ENCODE results near the gene ZNF699. TPM values are rescaled to one million over a fixed set of nuclear protein-coding genes. Genes with fewer than 3 reads are reported as not detected.

ZNF699 gene
- total and polyA plus RNA-seq, 7 experiments from 2014 or later = 9.1 to 28.5 (median 15.5) TPM

DNA sequence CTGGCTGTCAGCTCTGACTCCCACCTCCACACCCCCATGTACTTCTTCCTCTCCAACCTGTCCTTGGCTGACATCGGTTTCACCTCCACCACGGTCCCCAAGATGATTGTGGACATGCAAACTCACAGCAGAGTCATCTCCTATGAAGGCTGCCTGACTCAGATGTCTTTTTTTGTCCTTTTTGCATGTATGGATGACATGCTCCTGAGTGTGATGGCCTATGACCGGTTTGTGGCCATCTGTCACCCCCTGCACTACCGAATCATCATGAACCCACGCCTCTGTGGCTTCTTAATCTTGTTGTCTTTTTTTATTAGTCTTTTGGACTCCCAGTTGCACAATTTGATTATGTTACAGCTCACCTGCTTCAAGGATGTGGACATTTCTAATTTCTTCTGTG, 58.4 kb downstream of the ZNF699 start:
- no peak for ATAC-seq
- Mint-ChIP-seq H3K9me3 (peaks cover 0 to 60% (median 10%) of the 10 kb centered on the region in 11 donors), H3K4me1 (no peaks in the 10 kb centered on the region), H3K27ac (no peak overlapping the region), H3K4me3 (no peak overlapping the region), H3K36me3 (peaks cover 0 to 6% (median 0%) of the 10 kb centered on the region in 5 donors), H3K27me3 (peaks cover 0 to 12% (median 12%) of the 10 kb centered on the region in 5 donors)
- no peak for DNase-seq
- Histone ChIP-seq H3K4me3 (ENCODE audit: low read length) (no peak overlapping the region), H3K36me3 (ENCODE audit: control insufficient read depth in 2 of 3, insufficient read depth in 3 of 3, low read length in 3 of 3) (no peaks in the 10 kb centered on the region), H3K27me3 (ENCODE audit: control insufficient read depth in 2 of 2, insufficient read depth in 2 of 2, low read length in 2 of 2) (no peaks in the 10 kb centered on the region), H3K9me3 (ENCODE audit: control insufficient read depth in 2 of 3, low read length in 3 of 3) (peaks cover 0 to 5% (median 0%) of the 10 kb centered on the region in 3 experiments), H3K27ac (ENCODE audit: low read depth, low read length) (no peak overlapping the region), H3K4me1 (ENCODE audit: control insufficient read depth in 2 of 2, insufficient read depth in 2 of 2, low read length in 2 of 2) (no peaks in the 10 kb centered on the region)
- intact Hi-C loops (cut with micrococcal nuclease) = no loop called here
- POLR2A ChIA-PET = no interaction called here
- CTCF ChIA-PET = no interaction called here

GRCh38 chr19:9250630-9251029, 59.0 kb downstream of the ZNF699 start, which contains the start of gene OR7E24:
OR7E24 (plus strand) TSS chr19:9250930; CDS start chr19:9251044, 114 bp downstream.
- H3K27me3 Mint-ChIP-seq = peaks cover 0 to 12% (median 12%) of the 10 kb centered on the region in 5 donors
- ATAC-seq = no peak
- CTCF ChIA-PET = no interaction called here
- no peak within 1 kb of the TSS for H3K27ac ChIP-seq (ENCODE audit: low read depth, low read length)
- H3K36me3 ChIP-seq (ENCODE audit: control insufficient read depth in 2 of 3, insufficient read depth in 3 of 3, low read length in 3 of 3) = no peaks in the 10 kb centered on the region
- DNase-seq = no peak
- H3K4me1 ChIP-seq (ENCODE audit: control insufficient read depth in 2 of 2, insufficient read depth in 2 of 2, low read length in 2 of 2) = no peaks in the 10 kb centered on the region
- peaks cover 0 to 6% (median 0%) of the 10 kb centered on the region in 5 donors for H3K36me3 Mint-ChIP-seq
- H3K4me3 ChIP-seq (ENCODE audit: low read length) = no peak within 1 kb of the TSS
- intact Hi-C loops (cut with micrococcal nuclease) = no loop called here
- POLR2A ChIA-PET = no interaction called here
- peaks cover 0 to 2% (median 0%) of the 10 kb centered on the region in 3 experiments for H3K9me3 ChIP-seq (ENCODE audit: control insufficient read depth in 2 of 3, low read length in 3 of 3)
- H3K27ac Mint-ChIP-seq = no peak within 1 kb of the TSS
- H3K4me1 Mint-ChIP-seq = no peaks in the 10 kb centered on the region
- H3K4me3 Mint-ChIP-seq = no peak within 1 kb of the TSS
- H3K9me3 Mint-ChIP-seq = peaks cover 0 to 59% (median 10%) of the 10 kb centered on the region in 11 donors
- no peaks in the 10 kb centered on the region for H3K27me3 ChIP-seq (ENCODE audit: control insufficient read depth in 2 of 2, insufficient read depth in 2 of 2, low read length in 2 of 2)

Other genes starting within 250 kb of the ZNF699 start
- not detected for gene OR1M1, start 222.8 kb downstream of the ZNF699 start, total RNA-seq
- not detected for gene OR1M1, start 222.8 kb downstream of the ZNF699 start, polyA plus RNA-seq
- not detected for gene OR7G2, start 202.4 kb downstream of the ZNF699 start, total RNA-seq
- not detected for gene OR7G2, start 202.4 kb downstream of the ZNF699 start, polyA plus RNA-seq
- gene OR7G1, start 194.1 kb downstream of the ZNF699 start, total RNA-seq = not detected
- not detected for gene OR7G1, start 194.1 kb downstream of the ZNF699 start, polyA plus RNA-seq
- gene OR7G3, start 182.9 kb downstream of the ZNF699 start, total RNA-seq = not detected
- gene OR7G3, start 182.9 kb downstream of the ZNF699 start, polyA plus RNA-seq = not detected
- 10 to 100 TPM; 39.4 to 75.5 (median 54.5) TPM for gene ZNF317, start 169.4 kb downstream of the ZNF699 start, total RNA-seq
- 10 to 100 TPM; 33.3 to 38.4 TPM for gene ZNF317, start 169.4 kb downstream of the ZNF699 start, polyA plus RNA-seq
- under 1 TPM in 1 of 5 experiments, not detected in 4; 0.82 TPM for gene OR7D2, start 130.9 kb downstream of the ZNF699 start, total RNA-seq
- not detected for gene OR7D2, start 130.9 kb downstream of the ZNF699 start, polyA plus RNA-seq
- not detected for gene OR7D4, start 90.2 kb downstream of the ZNF699 start, total RNA-seq
- not detected for gene OR7D4, start 90.2 kb downstream of the ZNF699 start, polyA plus RNA-seq
- not detected for gene OR7E24, start 58.9 kb downstream of the ZNF699 start, total RNA-seq
- gene OR7E24, start 58.9 kb downstream of the ZNF699 start, polyA plus RNA-seq = not detected
- gene ZNF559, start 14.3 kb upstream of the ZNF699 start, total RNA-seq = 10 to 100 TPM in 4 of 5 experiments, 1 to 10 TPM in 1; 9.1 to 58.2 (median 16.5) TPM
- 10 to 100 TPM; 52.2 to 56.2 TPM for gene ZNF559, start 14.3 kb upstream of the ZNF699 start, polyA plus RNA-seq
- gene ZNF177, start 53.2 kb upstream of the ZNF699 start, total RNA-seq = 1 to 10 TPM in 3 of 5 experiments, under 1 TPM in 2; 0.21 to 4.3 (median 1.1) TPM
- gene ZNF177, start 53.2 kb upstream of the ZNF699 start, polyA plus RNA-seq = 1 to 10 TPM in 1 of 2 donors, under 1 TPM in 1; 0.73 to 1.2 TPM
- gene ZNF266, start 125.7 kb upstream of the ZNF699 start, total RNA-seq = 10 to 100 TPM; 34.0 to 73.9 (median 55.0) TPM
- gene ZNF266, start 125.7 kb upstream of the ZNF699 start, polyA plus RNA-seq = 10 to 100 TPM; 23.1 to 29.5 TPM
- gene ZNF560, start 188.8 kb upstream of the ZNF699 start, total RNA-seq = not detected
- gene ZNF560, start 188.8 kb upstream of the ZNF699 start, polyA plus RNA-seq = not detected
- 10 to 100 TPM; 11.2 to 22.6 (median 15.8) TPM for gene ZNF426, start 228.8 kb upstream of the ZNF699 start, total RNA-seq
- gene ZNF426, start 228.8 kb upstream of the ZNF699 start, polyA plus RNA-seq = 10 to 100 TPM; 15.0 to 21.5 TPM

All from naive thymus-derived CD4-positive, alpha-beta T cell (primary cell).